Activated T-helper 1 cell treated with anti-CD3 and anti-CD28 coated beads, Interleukin-2, amount 50 U/mL, for 16 hours (primary cell): ENCODE data around the gene SYF2.
"Not testable (repeated sequence)": the region's sequence is repeated elsewhere in the genome, so short reads cannot be mapped to it uniquely, and the experiment has no call there.

Source experiments
- DNase-seq, 2 donors: peaks; one replicate each; pipeline ENCODE4 v3.0.0-alpha.2; 2020; ENCODE audit warnings: low read depth in 1 of 2, low spot score in 1 of 2

Gene SYF2

GRCh38 chr1:25208092-25208491 lies 24.2 kb downstream of the SYF2 start:
- DNase-seq, result no peak

- no peak for DNase-seq
Measured at GRCh38 chr1:25206201-25206600, 26.1 kb downstream of the SYF2 start.

- DNase-seq, result no peak
Measured at GRCh38 chr1:25205786-25206185, 26.5 kb downstream of the SYF2 start.

- DNase-seq, result no peak
Measured at GRCh38 chr1:25204797-25205480, 27.4 kb downstream of the SYF2 start.

GRCh38 chr1:25201006-25201405 lies 31.3 kb downstream of the SYF2 start:
- no peak for DNase-seq

GRCh38 chr1:25199819-25200620 lies 32.3 kb downstream of the SYF2 start:
- DNase-seq, result no peak

- DNase-seq, result no peak
Measured at GRCh38 chr1:25198663-25199252, 33.5 kb downstream of the SYF2 start.

- DNase-seq, result no peak
Measured at GRCh38 chr1:25197982-25198662, 34.2 kb downstream of the SYF2 start.

- DNase-seq, result no peak
Measured at GRCh38 chr1:25197235-25197975, 34.9 kb downstream of the SYF2 start.

- DNase-seq, result no peak
Measured at GRCh38 chr1:25196830-25197229, 35.5 kb downstream of the SYF2 start.

GRCh38 chr1:25195835-25196234 lies 36.5 kb downstream of the SYF2 start:
- DNase-seq, result no peak

- DNase-seq, result no peak
Measured at GRCh38 chr1:25194572-25195020, 37.7 kb downstream of the SYF2 start.

GRCh38 chr1:25194054-25194453 lies 38.2 kb downstream of the SYF2 start:
- no peak for DNase-seq

GRCh38 chr1:25193229-25193628 lies 39.1 kb downstream of the SYF2 start:
- no peak for DNase-seq

- no peak for DNase-seq
Measured at GRCh38 chr1:25192154-25192553, 40.1 kb downstream of the SYF2 start.

GRCh38 chr1:25190260-25190659 lies 42.0 kb downstream of the SYF2 start:
- DNase-seq, result no peak

- not testable (repeated sequence) for DNase-seq
Measured at GRCh38 chr1:25187904-25188303, 44.4 kb downstream of the SYF2 start.

GRCh38 chr1:25187077-25187476 lies 45.2 kb downstream of the SYF2 start:
- DNase-seq, result no peak

GRCh38 chr1:25186161-25187007 lies 45.9 kb downstream of the SYF2 start:
- DNase-seq, result no peak
